Kidney epithelial cell (primary cell): Measurements from ENCODE around the gene GNE. TPM values are rescaled to one million over a fixed set of nuclear protein-coding genes. Genes with fewer than 3 reads are reported as not detected.
A peak's percentile ranks its signal among the peaks of the same experiment; 100 is the strongest.

ENCODE experiments used
- DNase-seq: peaks from one replicate; pipeline ENCODE4 v3.0.0-alpha.2; 2010; ENCODE audit warnings: low read depth
- H3K27me3 ChIP-seq: 2 replicates; pipeline ENCODE4 v1.6.0; 2011; ENCODE audit warnings: low read length; ENCODE audit not compliant: control insufficient read depth, insufficient read depth
- H3K36me3 ChIP-seq: 2 replicates; pipeline ENCODE4 v1.5.1; 2011; ENCODE audit warnings: low read length; ENCODE audit not compliant: control insufficient read depth, insufficient read depth
- H3K4me3 ChIP-seq: 2 replicates; pipeline ENCODE4 v1.5.1; 2011; ENCODE audit warnings: low read depth, mild to moderate bottlenecking, control low read depth, low read length
- total RNA-seq: library from RNA; depleted of rRNA; stranded (reverse); fragments of >200 nt; gene quantifications from 2 replicates; pipeline ENCODE4 v1.2.3, GENCODE V29; 2015
- TF ChIP-seq, protein P1 (sequence below): IDR thresholded peaks from 2 replicates; pipeline ENCODE4 v1.5.1; 2011; ENCODE audit warnings: mild to moderate bottlenecking, moderate library complexity, low read length, control low read depth, inconsistent platforms; ENCODE audit not compliant: insufficient read depth, poor library complexity, severe bottlenecking

Gene GNE
- total RNA-seq, 1 donor from 2014 or later: 23.9 TPM

DNA sequence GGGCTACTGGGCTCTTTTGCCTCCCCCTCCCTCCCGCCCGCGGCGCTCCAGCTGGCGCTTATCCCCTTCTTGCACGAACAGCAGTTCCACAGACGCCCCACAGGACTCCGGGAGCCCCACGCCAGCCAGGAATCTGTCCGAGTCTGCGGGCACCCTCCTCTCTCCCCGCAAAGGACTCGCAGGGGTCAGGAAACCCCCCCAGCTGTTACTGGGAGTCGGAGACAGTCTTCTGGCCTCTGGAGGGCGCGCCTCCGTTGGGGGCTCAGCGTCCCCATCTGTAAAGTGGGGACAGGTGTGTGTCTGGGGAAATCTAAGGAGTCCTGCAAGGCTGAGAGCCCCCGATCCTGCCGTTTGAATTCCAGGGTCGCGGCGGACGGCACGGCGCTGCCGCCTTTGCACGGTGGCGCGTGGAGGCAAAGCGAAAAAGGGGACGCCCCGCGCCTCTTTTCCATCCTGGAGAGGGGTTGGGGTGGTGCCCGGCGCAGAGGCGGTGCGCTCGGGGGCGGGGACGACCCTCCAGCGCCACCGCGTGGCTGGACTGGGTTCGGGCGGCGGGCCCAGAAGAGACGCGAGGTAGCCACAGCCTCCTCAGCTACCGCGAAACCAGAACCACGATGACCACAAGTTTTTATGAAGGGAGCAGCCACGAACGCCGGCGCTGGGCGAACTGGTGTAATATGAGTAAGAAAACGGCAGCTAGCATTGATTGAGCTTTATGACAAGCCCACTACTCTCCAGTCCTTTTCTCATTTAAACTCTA, 91.9 kb downstream of the GNE start:
- TF ChIP-seq, protein P1, sequence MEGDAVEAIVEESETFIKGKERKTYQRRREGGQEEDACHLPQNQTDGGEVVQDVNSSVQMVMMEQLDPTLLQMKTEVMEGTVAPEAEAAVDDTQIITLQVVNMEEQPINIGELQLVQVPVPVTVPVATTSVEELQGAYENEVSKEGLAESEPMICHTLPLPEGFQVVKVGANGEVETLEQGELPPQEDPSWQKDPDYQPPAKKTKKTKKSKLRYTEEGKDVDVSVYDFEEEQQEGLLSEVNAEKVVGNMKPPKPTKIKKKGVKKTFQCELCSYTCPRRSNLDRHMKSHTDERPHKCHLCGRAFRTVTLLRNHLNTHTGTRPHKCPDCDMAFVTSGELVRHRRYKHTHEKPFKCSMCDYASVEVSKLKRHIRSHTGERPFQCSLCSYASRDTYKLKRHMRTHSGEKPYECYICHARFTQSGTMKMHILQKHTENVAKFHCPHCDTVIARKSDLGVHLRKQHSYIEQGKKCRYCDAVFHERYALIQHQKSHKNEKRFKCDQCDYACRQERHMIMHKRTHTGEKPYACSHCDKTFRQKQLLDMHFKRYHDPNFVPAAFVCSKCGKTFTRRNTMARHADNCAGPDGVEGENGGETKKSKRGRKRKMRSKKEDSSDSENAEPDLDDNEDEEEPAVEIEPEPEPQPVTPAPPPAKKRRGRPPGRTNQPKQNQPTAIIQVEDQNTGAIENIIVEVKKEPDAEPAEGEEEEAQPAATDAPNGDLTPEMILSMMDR: peak; percentile 71
- no peak for DNase-seq
- Histone ChIP-seq H3K27me3 (no peaks in the 10 kb centered on the region), H3K4me3 (peak overlapping the region; percentile 26), H3K36me3 (no peaks in the 10 kb centered on the region)

DNA sequence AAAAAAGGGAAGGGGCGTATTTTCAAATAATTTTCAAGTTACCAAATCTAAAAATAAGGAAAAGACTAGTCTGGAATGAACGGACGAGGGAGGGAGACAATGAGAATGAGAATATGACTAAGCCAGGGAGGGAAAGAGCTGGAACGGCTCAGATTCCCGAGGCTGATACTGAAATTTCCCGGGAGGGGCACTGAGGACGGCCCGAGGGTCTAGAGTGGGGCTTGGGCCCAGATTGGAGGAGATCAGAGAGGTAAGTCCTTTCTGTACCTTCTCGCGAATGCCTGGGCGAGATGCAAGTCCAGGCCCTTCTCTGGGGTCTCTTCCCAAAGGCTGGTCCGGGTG, 92.5 kb downstream of the GNE start:
- DNase-seq: no peak
- H3K4me3 ChIP-seq: no peak overlapping the region
- TF ChIP-seq, protein P1: no peak
- H3K36me3 ChIP-seq: no peaks in the 10 kb centered on the region
- H3K27me3 ChIP-seq: no peaks in the 10 kb centered on the region

DNA sequence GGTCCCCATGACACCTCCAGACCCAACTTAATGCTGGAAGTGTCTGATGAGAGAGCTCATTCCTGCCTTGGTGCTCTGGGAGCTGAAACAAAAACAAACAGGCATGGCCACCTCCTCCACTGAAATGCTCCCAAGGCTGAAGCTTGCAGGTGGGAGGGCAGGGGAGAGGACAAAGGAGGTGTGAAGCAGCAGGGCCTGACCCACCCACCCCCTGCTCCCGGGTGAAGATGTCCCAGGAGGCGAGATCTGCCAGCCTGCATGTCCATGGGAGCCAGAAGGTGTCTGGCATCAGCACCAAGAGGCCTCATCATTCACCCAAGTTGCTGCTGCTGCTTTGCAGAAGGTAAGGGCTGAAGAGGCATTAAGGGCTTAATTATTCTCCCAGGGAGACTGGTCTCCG, 93.3 kb downstream of the GNE start:
- H3K36me3 ChIP-seq: no peaks in the 10 kb centered on the region
- DNase-seq: no peak

More for the DNA sequence above, 93.3 kb downstream of the GNE start:
- TF ChIP-seq, protein P1: no peak
- H3K27me3 ChIP-seq: no peaks in the 10 kb centered on the region
- no peak overlapping the region for H3K4me3 ChIP-seq

Other genes starting within 250 kb of the GNE start
- 4.0 and 4.8 TPM in 2 replicates for gene RECK, start 221.5 kb downstream of the GNE start, total RNA-seq
- 38.6 and 43.1 TPM in 2 replicates for gene GLIPR2, start 121.7 kb downstream of the GNE start, total RNA-seq
- gene CCIN, start 89.1 kb downstream of the GNE start, total RNA-seq: not detected in 2 replicates
- gene CLTA, start 67.5 kb downstream of the GNE start, total RNA-seq: 482 and 576 TPM in 2 replicates
- gene RNF38, start 141.8 kb upstream of the GNE start, total RNA-seq: 27.6 and 33.0 TPM in 2 replicates